Gastroesophageal sphincter (tissue), 3 donors: ENCODE data around the gene CASQ2.

ENCODE experiments used
- CTCF ChIP-seq, 4 experiments: fragments of 200-600 bp in 2 of 4; fragments of 450-650 bp in 2 of 4; sonication (generic) in 1 of 4; IDR thresholded peaks; one replicate each; pipeline ENCODE4 v1.5.1; 2017 to 2019; ENCODE audit warnings: antibody characterized with exemption in 4 of 4, mild to moderate bottlenecking in 2 of 4, moderate library complexity in 2 of 4
- EP300 ChIP-seq: sonication (generic); formaldehyde crosslinking; IDR thresholded peaks from one replicate; pipeline ENCODE4 v1.6.1; 2017; ENCODE audit warnings: antibody characterized with exemption, mild to moderate bottlenecking
- POLR2A ChIP-seq, 2 donors: fragments of 450-650 bp; IDR thresholded peaks; one replicate each; pipeline ENCODE4 v1.6.1; 2017; ENCODE audit warnings: antibody characterized with exemption in 2 of 2, mild to moderate bottlenecking in 2 of 2, moderate library complexity in 1 of 2
- POLR2AphosphoS5 ChIP-seq: sonication (generic); formaldehyde crosslinking; IDR thresholded peaks from one replicate; pipeline ENCODE4 v1.6.1; 2017; ENCODE audit warnings: antibody characterized with exemption

GRCh38 chr1:115670476-115671175, 97.9 kb downstream of the CASQ2 start:
- TF ChIP-seq EP300: no peak
- no peak for TF ChIP-seq CTCF (IDR thresholded peaks at IDR 0.05)
- TF ChIP-seq POLR2AphosphoS5: no peak
- no peak for TF ChIP-seq POLR2A (IDR thresholded peaks at IDR 0.05)
